Stimulated activated CD8-positive, alpha-beta memory T cell treated with anti-CD3 and anti-CD28 coated beads, Interleukin-7, amount 100 ng/mL, for 4 hours (primary cell): ENCODE results near the gene SMCHD1.
"Not testable (repeated sequence)": the region's sequence is repeated elsewhere in the genome, so short reads cannot be mapped to it uniquely, and the experiment has no call there.

Experiments used
- DNase-seq, 2 donors: peaks; one replicate each; pipeline ENCODE4 v3.0.0-alpha.2; 2020; ENCODE audit warnings: low read depth in 2 of 2

SMCHD1 gene

DNA sequence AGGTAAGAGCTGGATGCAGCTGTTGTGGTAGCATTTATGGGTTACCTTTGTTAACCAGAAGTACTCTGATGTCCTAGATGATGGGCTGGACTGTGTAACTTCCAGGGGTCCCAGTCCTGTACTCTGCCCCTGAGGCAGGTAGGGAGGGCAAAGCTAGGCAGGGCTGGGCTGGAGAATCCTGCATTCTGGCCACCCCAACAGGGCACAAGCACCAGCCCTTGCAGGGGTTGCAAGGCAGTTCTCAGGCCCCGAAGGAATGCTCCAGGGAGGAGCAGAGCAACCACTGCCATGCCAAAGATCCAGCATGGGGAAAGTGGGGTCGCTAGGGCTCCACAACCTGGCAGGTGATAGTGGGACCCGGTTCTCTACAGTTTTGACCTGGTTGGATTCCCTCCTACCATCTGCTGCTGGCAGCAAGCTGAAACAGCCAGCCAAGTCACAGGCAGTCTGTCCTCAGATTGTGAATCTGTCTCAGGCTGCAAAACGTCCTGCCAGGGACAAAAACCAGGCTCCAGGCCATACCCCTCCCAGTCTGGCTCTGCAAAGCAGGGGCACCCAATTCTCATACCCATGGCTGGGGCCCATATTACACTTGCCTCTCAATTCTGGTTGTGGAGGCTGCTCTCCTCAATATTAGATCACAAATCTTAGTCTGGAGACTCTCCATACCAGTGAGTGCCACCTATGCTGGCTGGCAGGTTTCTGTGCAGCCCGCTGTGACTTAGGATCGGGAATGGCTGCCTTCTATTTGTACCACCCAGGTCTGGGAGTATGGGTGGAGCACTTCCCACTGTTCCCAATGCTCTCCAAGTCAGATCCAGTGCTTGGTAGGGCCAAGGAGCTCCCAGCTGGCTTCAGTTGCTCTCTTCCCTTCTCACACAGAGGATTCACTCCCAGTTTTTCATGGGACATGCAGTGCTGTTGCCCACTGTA, 61.1 kb downstream of the SMCHD1 start:
- no peak for DNase-seq

DNA sequence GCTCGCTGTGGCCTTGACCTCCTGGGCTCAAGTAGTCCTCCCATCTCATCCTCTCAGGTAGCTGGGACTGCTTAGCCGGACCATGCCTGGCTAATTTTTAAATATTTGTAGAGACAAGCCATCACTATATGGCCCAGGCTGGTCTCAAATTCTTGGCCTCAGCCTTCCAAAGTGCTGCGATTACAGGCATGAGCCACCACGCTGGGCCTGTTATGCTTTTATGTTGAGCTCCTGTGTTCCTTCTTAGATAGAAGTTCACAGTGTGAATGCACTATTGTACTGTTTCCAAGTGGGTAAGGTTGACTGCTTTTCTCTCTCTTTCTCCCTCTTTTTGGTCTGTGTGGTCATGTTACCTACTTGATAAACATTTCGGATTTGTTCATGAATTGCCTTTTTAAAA, 61.9 kb downstream of the SMCHD1 start:
- DNase-seq, result no peak

DNA sequence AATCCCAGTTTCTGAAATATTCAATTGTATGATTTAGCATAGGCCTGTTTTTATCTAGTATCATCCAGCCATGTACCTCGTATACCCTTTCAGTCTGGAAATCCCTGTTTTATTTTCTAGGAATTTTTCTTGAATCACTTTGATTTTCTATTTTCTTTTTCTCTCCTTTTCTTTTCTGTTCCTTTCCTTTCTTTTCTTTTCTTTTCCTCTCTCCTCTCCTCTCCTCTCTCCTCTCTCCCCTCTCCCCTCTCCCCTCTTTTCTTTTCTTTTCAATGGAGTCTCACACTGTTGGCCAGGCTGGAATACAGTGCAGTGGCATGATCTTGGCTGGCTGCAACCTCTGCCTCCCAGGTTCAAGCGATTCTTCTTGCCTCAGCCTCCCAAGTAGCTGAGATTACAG, 63.5 kb downstream of the SMCHD1 start:
- DNase-seq, result no peak

DNA sequence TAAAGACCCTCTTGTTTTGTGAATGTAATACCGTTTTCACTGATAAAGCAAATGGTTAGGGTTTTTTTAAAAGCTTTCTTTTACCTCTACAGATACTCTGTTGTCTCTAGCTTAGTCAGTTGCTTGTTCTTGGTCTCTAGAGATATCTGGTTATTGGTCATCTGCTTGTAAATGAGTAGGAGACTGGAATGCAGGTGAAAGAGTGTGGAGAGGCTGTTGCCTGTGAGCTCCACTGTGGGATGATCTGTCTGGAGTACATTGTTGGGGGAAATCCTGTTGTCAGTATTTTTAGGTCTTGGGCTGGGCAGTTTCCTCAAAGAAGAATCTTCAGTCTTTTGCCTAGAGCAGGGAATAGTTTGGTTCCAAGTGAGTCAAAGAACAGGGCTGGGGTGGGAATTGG, 67.7 kb downstream of the SMCHD1 start:
- DNase-seq, result no peak

DNA sequence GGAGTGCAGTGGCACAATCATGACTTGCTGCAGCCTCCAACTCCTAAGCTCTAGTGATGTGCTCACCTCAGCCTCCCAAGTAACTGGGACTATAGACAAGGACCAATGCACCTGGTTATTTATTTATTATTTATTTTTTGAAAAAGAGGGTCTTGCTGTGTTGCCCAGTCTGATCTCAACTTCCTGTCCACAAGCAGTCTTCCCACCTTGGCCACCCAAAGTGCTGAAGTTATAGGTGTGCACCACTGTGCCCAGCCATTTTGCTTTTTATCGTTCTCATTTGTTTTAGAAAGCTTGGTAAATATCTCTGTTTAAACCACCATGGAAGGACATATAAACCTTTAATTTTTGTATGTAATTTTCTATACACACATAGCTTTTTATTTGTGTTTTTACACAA, 74.2 kb downstream of the SMCHD1 start:
- DNase-seq, result no peak

DNA sequence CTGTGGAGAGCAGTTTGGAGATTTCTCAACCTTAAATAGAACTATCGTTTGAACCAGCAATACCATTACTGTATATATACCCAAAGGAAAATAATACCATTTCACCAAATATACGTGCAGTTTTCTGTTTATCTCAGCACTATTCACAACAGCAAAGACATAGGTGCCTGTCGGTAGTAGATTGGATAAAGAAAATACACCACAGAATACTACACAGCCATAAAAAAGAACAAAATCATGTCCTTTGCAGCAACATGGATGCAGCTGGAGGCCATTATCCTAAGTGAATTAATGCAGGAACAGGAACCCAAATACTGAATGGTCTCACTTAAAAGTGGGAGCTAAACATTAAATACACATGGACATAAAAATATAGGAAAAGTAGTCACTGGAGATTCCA, 81.3 kb downstream of the SMCHD1 start:
- no peak for DNase-seq

DNA sequence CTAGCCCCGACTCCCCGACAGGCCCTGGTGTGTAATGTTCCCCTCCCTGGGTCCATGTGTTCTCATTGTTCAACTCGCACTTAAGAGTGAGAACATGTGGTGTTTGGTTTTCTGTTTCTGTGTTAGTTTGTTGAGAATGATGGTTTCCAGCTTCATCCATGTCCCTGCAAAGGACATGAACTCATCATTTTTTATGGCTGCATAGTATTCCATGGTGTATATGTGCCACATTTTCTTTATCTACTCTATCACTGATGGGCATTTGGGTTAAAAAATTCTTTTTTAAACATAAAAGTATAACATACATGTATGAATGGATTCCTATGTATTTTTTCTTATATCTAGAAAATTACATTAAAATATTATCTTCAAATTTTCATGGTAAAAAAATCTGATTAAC, 84.6 kb downstream of the SMCHD1 start:
- not testable (repeated sequence) for DNase-seq

DNA sequence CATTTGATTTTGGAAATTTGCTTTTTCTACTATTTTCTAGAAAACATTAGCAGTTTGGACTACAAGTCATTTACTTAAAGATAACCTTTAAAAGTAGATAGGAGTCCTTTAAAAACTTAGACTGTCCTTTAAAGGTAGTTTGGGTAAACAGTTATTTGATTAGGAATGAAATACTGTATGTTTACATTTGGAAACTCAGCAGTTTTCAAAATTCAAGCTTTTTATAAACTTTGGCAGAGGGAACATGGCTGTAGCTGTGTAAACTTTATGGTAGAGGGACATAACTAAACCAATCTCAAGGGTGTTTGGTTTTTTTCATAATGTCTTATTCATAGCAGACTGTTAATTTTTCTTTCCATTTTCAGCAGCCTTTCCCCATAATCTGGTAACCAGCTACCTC, 90.7 kb downstream of the SMCHD1 start:
- no peak for DNase-seq

DNA sequence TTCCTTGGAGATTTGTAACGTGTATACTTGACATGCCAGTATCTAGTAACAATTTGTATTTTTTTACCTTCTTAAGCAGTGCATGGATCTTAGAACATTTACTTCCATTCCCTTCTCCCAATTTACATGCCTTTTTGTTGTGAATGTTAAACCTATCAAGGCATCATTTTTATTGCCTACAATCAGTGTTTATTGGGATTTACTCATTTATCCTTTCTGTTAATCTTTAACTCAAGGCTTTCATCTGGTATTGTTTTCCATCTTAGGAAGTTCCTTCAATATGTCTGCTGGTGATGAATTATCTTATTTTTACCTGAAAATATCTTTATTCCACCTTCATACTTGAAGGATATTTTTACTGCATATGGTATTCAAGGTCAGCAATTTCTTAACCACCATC, 102.8 kb downstream of the SMCHD1 start:
- DNase-seq, result no peak

DNA sequence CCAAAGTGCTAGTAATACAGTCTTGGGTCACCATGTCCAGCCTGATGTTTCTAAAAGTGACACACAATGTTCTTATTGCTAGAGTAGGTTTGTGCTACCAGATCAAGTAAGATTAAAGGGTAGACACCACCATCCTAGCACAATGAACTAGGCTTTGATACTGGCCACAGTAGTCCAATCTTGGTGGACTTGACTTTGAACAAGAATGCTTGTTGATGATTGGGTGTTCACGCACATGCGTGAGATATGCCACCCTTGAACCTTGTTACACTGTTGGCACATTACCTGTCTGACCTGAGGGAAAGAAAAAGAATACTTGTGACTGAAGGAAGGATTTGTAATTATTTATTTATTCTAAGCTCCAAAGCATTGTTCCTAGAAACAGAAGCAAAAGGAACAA, 119.1 kb downstream of the SMCHD1 start:
- no peak for DNase-seq

DNA sequence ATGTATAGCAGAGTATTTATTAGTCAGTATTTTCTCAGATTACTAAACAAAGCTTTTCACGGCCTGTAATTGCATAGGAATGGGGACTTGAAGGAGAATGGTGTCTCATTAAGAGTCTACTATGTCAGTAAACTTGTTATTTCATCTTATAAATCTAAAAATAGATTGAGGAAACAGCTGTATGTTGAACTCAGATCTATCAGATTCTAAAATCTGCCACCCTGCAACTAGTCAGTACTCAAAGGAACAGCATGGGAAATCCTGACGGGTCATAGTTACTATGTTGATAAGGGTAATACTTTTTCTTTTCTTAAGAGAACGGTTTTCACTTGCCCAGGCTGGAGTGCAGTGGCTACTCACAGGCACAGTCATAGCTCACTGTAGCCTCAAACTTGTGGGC, 121.1 kb downstream of the SMCHD1 start:
- no peak for DNase-seq

DNA sequence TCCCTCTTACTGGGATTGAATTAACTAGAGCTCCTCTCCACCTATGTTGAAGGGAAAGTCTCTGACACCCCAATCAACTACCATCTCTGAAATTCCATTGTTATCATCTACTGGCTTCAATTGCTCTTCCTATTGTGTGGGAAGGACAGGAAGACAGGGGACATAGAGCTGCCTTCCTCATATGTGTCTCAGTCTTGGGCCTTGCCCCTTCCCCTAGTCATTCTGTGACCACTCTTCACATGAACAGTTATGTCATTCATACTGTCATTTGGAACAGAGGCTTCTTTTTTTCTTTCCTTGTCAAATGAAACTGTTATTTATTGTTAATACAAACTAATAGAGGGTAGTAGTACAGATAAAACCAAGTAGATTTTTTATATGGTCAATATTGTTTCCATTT, 121.7 kb downstream of the SMCHD1 start:
- DNase-seq, result no peak

DNA sequence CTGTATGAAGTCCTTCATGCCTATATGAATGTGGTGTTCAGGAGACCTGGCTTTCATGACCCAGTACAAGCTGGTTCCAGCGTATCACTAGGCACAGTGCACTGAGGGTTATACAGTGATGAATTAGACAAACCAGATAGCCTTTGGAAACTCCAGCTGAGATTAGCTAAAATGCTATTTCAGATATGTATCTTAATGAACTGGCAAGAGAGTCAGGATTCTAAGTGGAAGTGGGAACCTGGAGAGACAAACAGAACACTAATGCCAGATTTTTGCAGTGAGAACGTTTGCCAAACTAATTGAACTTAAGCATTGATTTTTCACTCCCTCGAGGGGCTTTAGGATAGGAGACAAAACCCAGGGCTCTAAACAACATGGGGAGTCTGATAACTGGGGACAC, 125.2 kb downstream of the SMCHD1 start:
- DNase-seq, result no peak

DNA sequence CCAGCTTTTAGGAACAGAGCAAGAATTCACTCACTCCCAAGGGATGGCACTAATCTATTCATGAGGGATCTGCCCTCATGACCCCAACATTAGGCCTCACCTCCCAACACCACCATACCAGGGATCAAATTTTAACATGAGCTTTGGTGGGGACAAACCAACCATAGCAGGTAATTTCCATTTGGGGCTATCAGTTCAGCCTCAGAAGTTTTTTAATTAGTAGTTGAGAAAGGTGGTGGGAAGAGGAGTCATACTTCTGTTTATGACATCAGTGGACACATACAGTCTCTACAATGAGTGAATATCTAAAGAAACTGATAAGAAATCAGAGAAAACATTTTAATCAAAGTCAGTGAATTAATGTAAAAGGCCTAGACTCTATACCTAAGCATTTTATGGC, 131.7 kb downstream of the SMCHD1 start:
- no peak for DNase-seq

DNA sequence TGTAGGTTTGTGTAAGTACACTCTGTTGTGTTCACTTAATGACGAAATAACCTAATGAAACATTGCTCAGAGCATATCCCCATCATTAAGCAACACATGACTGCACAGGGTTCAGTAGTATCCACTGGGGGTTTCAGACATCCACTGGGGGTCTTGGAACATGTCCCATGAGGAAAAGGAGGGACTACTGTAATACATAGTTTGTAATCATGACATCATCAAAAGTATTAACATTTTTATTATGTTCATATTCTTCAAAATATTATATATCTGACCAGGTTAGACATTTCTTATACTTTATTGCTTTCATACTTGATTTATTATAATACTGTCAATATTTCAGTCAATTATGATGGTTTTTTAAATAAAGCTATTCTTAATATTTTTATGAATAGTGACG, 136.9 kb downstream of the SMCHD1 start:
- DNase-seq, result no peak

DNA sequence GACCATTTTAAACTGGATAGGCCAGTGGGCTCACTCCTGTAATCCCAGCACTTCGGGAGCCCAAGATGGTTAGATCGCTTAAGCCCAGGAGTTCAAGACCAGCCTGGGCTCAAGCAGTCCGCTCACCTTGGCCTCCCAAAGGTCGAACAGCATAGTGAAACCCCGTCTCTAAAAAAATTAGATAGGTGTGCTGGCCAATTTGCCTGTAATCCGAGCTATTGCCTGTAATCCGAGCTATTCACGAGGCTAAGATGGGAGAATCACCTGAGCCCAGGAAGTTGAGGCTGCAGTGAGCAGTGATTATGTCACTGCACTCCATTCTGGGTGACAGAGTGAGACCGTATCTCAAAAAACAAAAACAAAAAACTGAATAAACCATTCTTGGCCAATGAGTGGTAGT, 138.6 kb downstream of the SMCHD1 start:
- DNase-seq, result no peak

DNA sequence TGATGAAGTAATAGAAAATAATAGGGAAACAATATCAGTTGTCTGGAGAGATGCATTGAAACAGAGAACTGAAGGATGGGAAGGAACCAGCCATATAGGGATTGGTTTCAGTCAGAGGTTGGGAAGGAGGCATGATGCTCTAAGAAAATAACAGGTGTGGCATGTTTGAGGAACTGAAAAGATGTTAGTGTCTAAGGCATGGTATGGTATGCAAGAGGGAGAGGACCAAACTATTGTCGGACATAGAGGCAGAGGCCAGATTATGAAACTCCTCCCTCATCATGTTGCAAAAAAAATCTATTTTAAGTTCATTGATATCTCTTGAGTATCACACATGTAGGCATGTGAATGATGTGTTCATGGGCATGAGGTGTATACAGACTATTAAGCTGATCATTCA, 142.4 kb downstream of the SMCHD1 start:
- DNase-seq, result no peak

DNA sequence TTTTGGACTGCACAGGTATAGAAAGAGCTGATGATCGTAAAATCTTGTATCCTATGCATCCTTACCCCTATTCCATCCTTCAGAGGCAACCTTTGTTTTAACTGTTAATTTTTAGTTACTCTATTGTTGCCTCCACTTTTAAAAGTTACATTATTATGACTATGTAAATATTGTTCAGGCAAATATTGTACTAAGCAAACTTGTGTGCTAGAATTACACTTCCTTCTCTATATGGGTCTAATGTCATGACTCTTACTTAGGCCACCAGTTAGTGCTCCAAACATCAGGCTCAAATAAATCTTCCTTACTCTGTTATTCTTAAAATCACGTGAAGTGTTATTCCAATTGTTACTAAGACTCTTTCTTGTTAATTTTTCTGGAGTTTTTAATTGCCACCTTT, 143.8 kb downstream of the SMCHD1 start:
- DNase-seq, result no peak

DNA sequence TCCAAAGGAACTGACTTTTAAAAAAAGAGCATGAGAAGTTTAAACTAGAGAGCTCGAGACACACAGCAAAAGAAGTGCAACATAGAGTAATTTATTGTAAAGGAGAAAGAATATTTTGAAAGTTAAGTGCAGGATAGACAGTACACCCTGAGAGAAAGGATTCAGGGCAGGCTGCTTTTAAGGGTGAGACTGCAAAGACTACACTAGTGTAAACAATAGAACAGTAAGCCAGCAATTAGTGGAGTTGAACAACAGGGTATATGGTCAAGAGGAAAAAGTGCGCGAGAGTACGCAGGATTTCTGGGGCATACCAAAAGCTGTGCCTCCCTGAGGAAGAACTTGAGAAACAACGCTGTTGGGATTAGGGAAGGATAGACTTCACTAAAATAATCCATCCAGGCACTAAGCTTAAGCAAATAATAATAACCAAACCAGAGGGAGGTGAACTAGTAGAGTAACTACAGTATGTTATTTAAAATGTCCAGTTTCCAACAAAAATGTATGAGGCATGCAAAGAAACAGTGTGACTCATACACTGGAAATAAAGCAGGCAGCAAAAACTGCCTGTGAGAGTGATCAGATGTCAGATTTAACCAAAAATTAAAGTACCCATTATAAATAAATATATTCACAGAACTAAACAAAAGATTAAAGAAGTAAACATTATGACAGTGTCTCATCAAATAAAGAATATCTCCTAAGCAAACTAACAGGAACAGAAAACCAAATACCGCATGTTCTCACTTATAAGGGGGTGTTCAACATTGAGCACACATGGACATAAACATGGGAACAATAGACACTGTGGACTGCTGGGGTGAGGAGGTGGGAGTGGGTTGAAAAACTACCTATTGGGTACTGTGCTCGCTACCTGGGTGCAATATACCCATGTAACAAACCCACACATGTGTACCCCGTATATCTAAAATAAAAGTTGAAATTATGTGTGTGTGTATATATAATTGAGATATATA, 150.7 kb downstream of the SMCHD1 start:
- no peak for DNase-seq

DNA sequence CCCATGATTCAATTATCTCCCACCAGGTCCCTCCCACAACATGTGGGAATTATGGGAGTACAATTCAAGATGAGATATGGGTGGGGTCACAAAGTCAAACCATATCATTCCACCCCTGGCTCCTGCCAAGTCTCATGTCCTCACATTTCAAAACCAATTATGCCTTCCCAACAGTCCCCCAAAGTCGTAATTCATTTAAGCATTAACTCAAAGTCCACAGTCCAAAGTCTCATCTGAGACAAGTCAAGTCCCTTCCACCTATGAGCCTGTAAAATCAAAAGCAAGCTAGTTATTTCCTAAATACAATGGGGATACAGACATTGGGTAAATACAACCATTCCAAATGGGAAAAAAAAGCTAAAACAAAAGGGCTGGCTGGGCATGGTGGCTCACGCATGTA, 153.1 kb downstream of the SMCHD1 start:
- DNase-seq, result not testable (repeated sequence)

DNA sequence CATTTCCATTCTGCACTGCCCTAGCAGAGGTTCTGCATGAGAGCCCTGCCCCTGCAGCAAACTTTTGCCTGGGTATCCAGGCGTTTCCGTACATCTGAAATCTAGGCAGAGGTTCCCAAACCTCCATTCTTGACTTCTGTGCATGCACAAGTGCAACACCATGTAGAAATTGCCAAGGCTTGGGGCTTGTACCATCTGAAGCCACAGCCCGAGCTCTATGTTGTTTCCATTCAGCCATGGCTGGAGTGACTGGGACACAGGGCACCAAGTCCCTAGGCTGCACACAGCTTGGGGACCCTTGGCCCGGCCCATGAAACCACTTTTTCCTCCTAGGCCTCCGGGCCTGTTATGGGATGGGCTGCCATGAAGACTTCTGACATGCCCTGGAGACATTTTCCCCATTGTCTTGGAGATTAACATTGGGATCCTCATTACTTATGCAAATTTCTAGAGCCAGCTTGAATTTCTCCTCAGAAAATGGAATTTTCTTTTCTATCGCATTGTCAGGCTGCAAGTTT, 154.2 kb downstream of the SMCHD1 start:
- not testable (repeated sequence) for DNase-seq

DNA sequence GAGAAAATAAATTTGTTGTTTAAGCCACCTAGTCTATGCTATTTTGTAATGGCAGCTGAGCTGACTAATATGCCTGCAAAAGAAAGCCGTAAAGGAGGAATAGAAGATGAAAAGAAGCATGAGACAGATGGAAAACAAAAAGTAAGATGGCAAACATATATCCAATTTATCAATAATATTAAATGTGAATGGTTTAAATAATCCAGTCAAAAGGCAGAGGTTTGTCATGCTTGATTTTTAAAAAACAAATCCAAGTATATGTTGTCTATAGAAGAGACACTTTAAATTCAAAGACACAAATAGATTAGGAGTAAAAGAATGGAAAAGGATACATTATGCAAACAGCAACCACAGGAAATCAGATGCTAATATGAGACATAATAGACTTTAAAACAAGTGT, 155.9 kb downstream of the SMCHD1 start:
- no peak for DNase-seq

DNA sequence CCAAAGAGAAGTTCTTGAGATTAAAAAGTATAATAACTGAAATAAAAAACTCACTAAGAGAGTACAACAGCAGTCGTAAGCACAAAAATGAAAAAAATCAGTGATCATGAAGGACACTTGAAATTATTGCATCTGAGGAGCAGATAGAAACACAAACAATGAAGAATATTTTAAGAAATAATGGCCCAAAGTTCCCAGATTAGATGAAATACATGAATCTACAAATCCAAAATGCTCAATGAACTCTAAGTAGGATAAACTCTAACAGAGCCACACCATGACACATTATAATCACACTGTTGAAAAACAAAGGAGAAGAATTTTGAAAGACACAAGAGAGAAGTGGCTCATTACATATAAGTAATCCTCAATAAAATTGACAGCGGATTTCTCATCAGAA, 159.4 kb downstream of the SMCHD1 start:
- DNase-seq, result no peak
